ENCODE results near the gene LINS1.

LINS1 gene

GRCh38 chr15:100602823-100603393, 924 bp upstream of the LINS1 start:
- peak overlapping the region; percentile 70 for H3K27ac ChIP-seq (ENCODE audit: low read depth, low read length)
- peak overlapping the region; percentile 90 to 99 for H3K4me3 ChIP-seq (ENCODE audit: low read depth in 1 of 2, low read length in 2 of 2)
- no peaks in the 10 kb centered on the region for H3K27me3 ChIP-seq (ENCODE audit: control insufficient read depth in 1 of 2, insufficient read depth in 2 of 2, low read length in 2 of 2)
- no peaks in the 10 kb centered on the region for H3K9me3 ChIP-seq (ENCODE audit: control insufficient read depth in 1 of 2, low read length in 2 of 2)
- peaks cover 23 to 30% of the 10 kb centered on the region in 2 donors for H3K4me1 ChIP-seq (ENCODE audit: control insufficient read depth in 1 of 2, insufficient read depth in 2 of 2, low read length in 2 of 2)
- peaks cover 5 to 13% of the 10 kb centered on the region in 2 donors for H3K36me3 ChIP-seq (ENCODE audit: control insufficient read depth in 1 of 2, insufficient read depth in 2 of 2, low read length in 2 of 2)
- peak overlapping the region; percentile 78 to 83 for H3K9ac ChIP-seq (ENCODE audit: low read depth in 1 of 2, low read length in 2 of 2)

GRCh38 chr15:100601617-100602063, 344 bp downstream of the LINS1 start:
- Histone ChIP-seq H3K27ac (ENCODE audit: low read depth, low read length) (peak overlapping the region; percentile 55), H3K9me3 (ENCODE audit: control insufficient read depth in 1 of 2, low read length in 2 of 2) (no peaks in the 10 kb centered on the region), H3K9ac (ENCODE audit: low read depth in 1 of 2, low read length in 2 of 2) (peak overlapping the region; percentile 92 to 94), H3K4me1 (ENCODE audit: control insufficient read depth in 1 of 2, insufficient read depth in 2 of 2, low read length in 2 of 2) (peaks cover 23 to 30% of the 10 kb centered on the region in 2 donors), H3K4me3 (ENCODE audit: low read depth in 1 of 2, low read length in 2 of 2) (peak overlapping the region; percentile 99), H3K36me3 (ENCODE audit: control insufficient read depth in 1 of 2, insufficient read depth in 2 of 2, low read length in 2 of 2) (peaks cover 5 to 10% of the 10 kb centered on the region in 2 donors), H3K27me3 (ENCODE audit: control insufficient read depth in 1 of 2, insufficient read depth in 2 of 2, low read length in 2 of 2) (no peaks in the 10 kb centered on the region)

- H3K9me3 ChIP-seq (ENCODE audit: control insufficient read depth in 1 of 2, low read length in 2 of 2) = no peaks in the 10 kb centered on the region
- no peaks in the 10 kb centered on the region for H3K27me3 ChIP-seq (ENCODE audit: control insufficient read depth in 1 of 2, insufficient read depth in 2 of 2, low read length in 2 of 2)
- peak overlapping the region; percentile 99 for H3K4me3 ChIP-seq (ENCODE audit: low read depth in 1 of 2, low read length in 2 of 2)
- peaks cover 5 to 10% of the 10 kb centered on the region in 2 donors for H3K36me3 ChIP-seq (ENCODE audit: control insufficient read depth in 1 of 2, insufficient read depth in 2 of 2, low read length in 2 of 2)
- H3K4me1 ChIP-seq (ENCODE audit: control insufficient read depth in 1 of 2, insufficient read depth in 2 of 2, low read length in 2 of 2) = peaks cover 23 to 30% of the 10 kb centered on the region in 2 donors
- peak overlapping the region; percentile 92 to 94 for H3K9ac ChIP-seq (ENCODE audit: low read depth in 1 of 2, low read length in 2 of 2)
- peak overlapping the region; percentile 55 for H3K27ac ChIP-seq (ENCODE audit: low read depth, low read length)
Measured at GRCh38 chr15:100601163-100601562, 821 bp downstream of the LINS1 start.

GRCh38 chr15:100598655-100599054, 3.3 kb downstream of the LINS1 start:
- no peaks in the 10 kb centered on the region for H3K27me3 ChIP-seq (ENCODE audit: control insufficient read depth in 1 of 2, insufficient read depth in 2 of 2, low read length in 2 of 2)
- peaks cover 18 to 21% of the 10 kb centered on the region in 2 donors for H3K4me1 ChIP-seq (ENCODE audit: control insufficient read depth in 1 of 2, insufficient read depth in 2 of 2, low read length in 2 of 2)
- H3K9ac ChIP-seq (ENCODE audit: low read depth in 1 of 2, low read length in 2 of 2) = no peak overlapping the region
- H3K27ac ChIP-seq (ENCODE audit: low read depth, low read length) = no peak overlapping the region
- no peaks in the 10 kb centered on the region for H3K36me3 ChIP-seq (ENCODE audit: control insufficient read depth in 1 of 2, insufficient read depth in 2 of 2, low read length in 2 of 2)
- H3K4me3 ChIP-seq (ENCODE audit: low read depth in 1 of 2, low read length in 2 of 2) = no peak overlapping the region
- H3K9me3 ChIP-seq (ENCODE audit: control insufficient read depth in 1 of 2, low read length in 2 of 2) = no peaks in the 10 kb centered on the region

- Histone ChIP-seq H3K9me3 (ENCODE audit: control insufficient read depth in 1 of 2, low read length in 2 of 2) (no peaks in the 10 kb centered on the region), H3K4me1 (ENCODE audit: control insufficient read depth in 1 of 2, insufficient read depth in 2 of 2, low read length in 2 of 2) (peaks cover 11 to 13% of the 10 kb centered on the region in 2 donors), H3K27me3 (ENCODE audit: control insufficient read depth in 1 of 2, insufficient read depth in 2 of 2, low read length in 2 of 2) (no peaks in the 10 kb centered on the region), H3K4me3 (ENCODE audit: low read depth in 1 of 2, low read length in 2 of 2) (no peak overlapping the region), H3K27ac (ENCODE audit: low read depth, low read length) (no peak overlapping the region), H3K9ac (ENCODE audit: low read depth in 1 of 2, low read length in 2 of 2) (no peak overlapping the region), H3K36me3 (ENCODE audit: control insufficient read depth in 1 of 2, insufficient read depth in 2 of 2, low read length in 2 of 2) (no peaks in the 10 kb centered on the region)
Measured at GRCh38 chr15:100597862-100598261, 4.1 kb downstream of the LINS1 start.

- Histone ChIP-seq H3K4me3 (ENCODE audit: low read depth in 1 of 2, low read length in 2 of 2) (peak overlapping the region in 1 of 2 donors; percentile 2), H3K4me1 (ENCODE audit: control insufficient read depth in 1 of 2, insufficient read depth in 2 of 2, low read length in 2 of 2) (peaks cover 11 to 13% of the 10 kb centered on the region in 2 donors), H3K36me3 (ENCODE audit: control insufficient read depth in 1 of 2, insufficient read depth in 2 of 2, low read length in 2 of 2) (no peaks in the 10 kb centered on the region), H3K9me3 (ENCODE audit: control insufficient read depth in 1 of 2, low read length in 2 of 2) (no peaks in the 10 kb centered on the region), H3K27ac (ENCODE audit: low read depth, low read length) (no peak overlapping the region), H3K9ac (ENCODE audit: low read depth in 1 of 2, low read length in 2 of 2) (no peak overlapping the region), H3K27me3 (ENCODE audit: control insufficient read depth in 1 of 2, insufficient read depth in 2 of 2, low read length in 2 of 2) (no peaks in the 10 kb centered on the region)
Measured at GRCh38 chr15:100596792-100597191, 5.2 kb downstream of the LINS1 start.

GRCh38 chr15:100595964-100596363, 6.0 kb downstream of the LINS1 start:
- Histone ChIP-seq H3K4me1 (ENCODE audit: control insufficient read depth in 1 of 2, insufficient read depth in 2 of 2, low read length in 2 of 2) (peaks cover 6 to 11% of the 10 kb centered on the region in 2 donors), H3K9me3 (ENCODE audit: control insufficient read depth in 1 of 2, low read length in 2 of 2) (no peaks in the 10 kb centered on the region), H3K27me3 (ENCODE audit: control insufficient read depth in 1 of 2, insufficient read depth in 2 of 2, low read length in 2 of 2) (no peaks in the 10 kb centered on the region), H3K27ac (ENCODE audit: low read depth, low read length) (no peak overlapping the region), H3K4me3 (ENCODE audit: low read depth in 1 of 2, low read length in 2 of 2) (no peak overlapping the region), H3K36me3 (ENCODE audit: control insufficient read depth in 1 of 2, insufficient read depth in 2 of 2, low read length in 2 of 2) (no peaks in the 10 kb centered on the region), H3K9ac (ENCODE audit: low read depth in 1 of 2, low read length in 2 of 2) (no peak overlapping the region)

GRCh38 chr15:100593431-100593830, 8.6 kb downstream of the LINS1 start:
- no peaks in the 10 kb centered on the region for H3K27me3 ChIP-seq (ENCODE audit: control insufficient read depth in 1 of 2, insufficient read depth in 2 of 2, low read length in 2 of 2)
- no peak overlapping the region for H3K9ac ChIP-seq (ENCODE audit: low read depth in 1 of 2, low read length in 2 of 2)
- no peak overlapping the region for H3K27ac ChIP-seq (ENCODE audit: low read depth, low read length)
- H3K36me3 ChIP-seq (ENCODE audit: control insufficient read depth in 1 of 2, insufficient read depth in 2 of 2, low read length in 2 of 2) = no peaks in the 10 kb centered on the region
- peaks cover 8 to 16% of the 10 kb centered on the region in 2 donors for H3K9me3 ChIP-seq (ENCODE audit: control insufficient read depth in 1 of 2, low read length in 2 of 2)
- no peak overlapping the region for H3K4me3 ChIP-seq (ENCODE audit: low read depth in 1 of 2, low read length in 2 of 2)
- H3K4me1 ChIP-seq (ENCODE audit: control insufficient read depth in 1 of 2, insufficient read depth in 2 of 2, low read length in 2 of 2) = no peaks in the 10 kb centered on the region

- H3K4me1 ChIP-seq (ENCODE audit: control insufficient read depth in 1 of 2, insufficient read depth in 2 of 2, low read length in 2 of 2) = no peaks in the 10 kb centered on the region
- H3K9me3 ChIP-seq (ENCODE audit: control insufficient read depth in 1 of 2, low read length in 2 of 2) = peaks cover 9 to 16% of the 10 kb centered on the region in 2 donors
- no peak overlapping the region for H3K9ac ChIP-seq (ENCODE audit: low read depth in 1 of 2, low read length in 2 of 2)
- no peak overlapping the region for H3K4me3 ChIP-seq (ENCODE audit: low read depth in 1 of 2, low read length in 2 of 2)
- no peaks in the 10 kb centered on the region for H3K36me3 ChIP-seq (ENCODE audit: control insufficient read depth in 1 of 2, insufficient read depth in 2 of 2, low read length in 2 of 2)
- no peaks in the 10 kb centered on the region for H3K27me3 ChIP-seq (ENCODE audit: control insufficient read depth in 1 of 2, insufficient read depth in 2 of 2, low read length in 2 of 2)
- H3K27ac ChIP-seq (ENCODE audit: low read depth, low read length) = no peak overlapping the region
Measured at GRCh38 chr15:100592898-100593297, 9.1 kb downstream of the LINS1 start.

GRCh38 chr15:100591835-100592234, 10.1 kb downstream of the LINS1 start:
- Histone ChIP-seq H3K9me3 (ENCODE audit: control insufficient read depth in 1 of 2, low read length in 2 of 2) (peaks cover 9 to 16% of the 10 kb centered on the region in 2 donors), H3K27ac (ENCODE audit: low read depth, low read length) (no peak overlapping the region), H3K9ac (ENCODE audit: low read depth in 1 of 2, low read length in 2 of 2) (no peak overlapping the region), H3K4me1 (ENCODE audit: control insufficient read depth in 1 of 2, insufficient read depth in 2 of 2, low read length in 2 of 2) (no peaks in the 10 kb centered on the region), H3K36me3 (ENCODE audit: control insufficient read depth in 1 of 2, insufficient read depth in 2 of 2, low read length in 2 of 2) (no peaks in the 10 kb centered on the region), H3K27me3 (ENCODE audit: control insufficient read depth in 1 of 2, insufficient read depth in 2 of 2, low read length in 2 of 2) (no peaks in the 10 kb centered on the region), H3K4me3 (ENCODE audit: low read depth in 1 of 2, low read length in 2 of 2) (no peak overlapping the region)

Data from duodenal mucosa (tissue), 2 donors.